ENCODE results near the gene SLC25A11.
A peak's percentile ranks its signal among the peaks of the same experiment; 100 is the strongest.

SLC25A11 gene

DNA sequence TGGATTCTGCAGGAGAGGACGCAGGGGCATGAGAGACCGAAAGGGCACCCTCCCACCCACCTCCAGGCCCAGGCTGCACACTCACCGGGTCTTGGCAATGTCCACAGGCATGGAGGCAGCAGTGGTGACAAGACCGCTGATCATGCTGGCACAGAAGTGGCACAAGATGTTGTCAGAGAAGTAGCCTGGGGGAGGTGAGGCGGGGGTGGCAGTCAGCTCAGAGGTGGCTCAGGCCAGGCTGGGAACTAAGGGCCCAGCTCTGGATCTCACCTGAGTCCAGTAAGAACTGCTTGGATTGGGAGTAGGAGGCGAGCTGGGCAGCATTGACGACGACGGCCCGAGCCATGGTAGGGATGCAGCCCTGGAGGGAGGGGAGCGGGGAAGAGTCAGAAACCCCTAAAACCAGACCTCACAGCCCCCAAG lies 1.8 kb downstream of the SLC25A11 start:
- peaks cover 38% of the 10 kb centered on the region; the same call in 1 of the 2 replicates for H4K20me1 ChIP-seq (ENCODE audit: insufficient read depth, low read length)
- TF ChIP-seq, protein P1, sequence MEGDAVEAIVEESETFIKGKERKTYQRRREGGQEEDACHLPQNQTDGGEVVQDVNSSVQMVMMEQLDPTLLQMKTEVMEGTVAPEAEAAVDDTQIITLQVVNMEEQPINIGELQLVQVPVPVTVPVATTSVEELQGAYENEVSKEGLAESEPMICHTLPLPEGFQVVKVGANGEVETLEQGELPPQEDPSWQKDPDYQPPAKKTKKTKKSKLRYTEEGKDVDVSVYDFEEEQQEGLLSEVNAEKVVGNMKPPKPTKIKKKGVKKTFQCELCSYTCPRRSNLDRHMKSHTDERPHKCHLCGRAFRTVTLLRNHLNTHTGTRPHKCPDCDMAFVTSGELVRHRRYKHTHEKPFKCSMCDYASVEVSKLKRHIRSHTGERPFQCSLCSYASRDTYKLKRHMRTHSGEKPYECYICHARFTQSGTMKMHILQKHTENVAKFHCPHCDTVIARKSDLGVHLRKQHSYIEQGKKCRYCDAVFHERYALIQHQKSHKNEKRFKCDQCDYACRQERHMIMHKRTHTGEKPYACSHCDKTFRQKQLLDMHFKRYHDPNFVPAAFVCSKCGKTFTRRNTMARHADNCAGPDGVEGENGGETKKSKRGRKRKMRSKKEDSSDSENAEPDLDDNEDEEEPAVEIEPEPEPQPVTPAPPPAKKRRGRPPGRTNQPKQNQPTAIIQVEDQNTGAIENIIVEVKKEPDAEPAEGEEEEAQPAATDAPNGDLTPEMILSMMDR (IDR thresholded peaks at IDR 0.05; ENCODE audit: borderline replicate concordance, extremely low read depth, low read length, poor library complexity, severe bottlenecking), result no peak
- no peak for TF ChIP-seq EZH2 (IDR thresholded peaks at IDR 0.05; ENCODE audit: borderline replicate concordance, low read depth, low read length, severe bottlenecking)
- peak overlapping the region; percentile 82 for H3K9ac ChIP-seq (ENCODE audit: low read depth, low read length)
- H3K79me2 ChIP-seq (ENCODE audit: insufficient read depth, low read length), result peaks cover 45% of the 10 kb centered on the region
- H2AFZ ChIP-seq (ENCODE audit: low read depth, low read length), result no peak overlapping the region
- H3K27ac ChIP-seq (ENCODE audit: low read length), result no peak overlapping the region; the same call in 1 of the 2 replicates
- H3K27me3 ChIP-seq (ENCODE audit: insufficient read depth, low read length, poor library complexity), result no peaks in the 10 kb centered on the region
- peaks cover 38% of the 10 kb centered on the region for H3K4me1 ChIP-seq (ENCODE audit: insufficient read depth, low read length)
- peak overlapping the region; percentile 83 for H3K4me2 ChIP-seq (ENCODE audit: insufficient read depth, low read length)
- H3K4me3 ChIP-seq (ENCODE audit: low read depth in 1 of 2, low read length in 2 of 2), result peak overlapping the region in 1 of 2 experiments; percentile 77; a peak in 1 of 4 replicates
- no peak for DNase-seq
- H3K9me3 ChIP-seq (ENCODE audit: insufficient read depth, low read length, severe bottlenecking), result no peaks in the 10 kb centered on the region
- ATAC-seq (ENCODE audit: insufficient read depth, low read depth), result no peak
- H3K36me3 ChIP-seq (ENCODE audit: insufficient read depth, low read length), result peaks cover 45% of the 10 kb centered on the region

DNA sequence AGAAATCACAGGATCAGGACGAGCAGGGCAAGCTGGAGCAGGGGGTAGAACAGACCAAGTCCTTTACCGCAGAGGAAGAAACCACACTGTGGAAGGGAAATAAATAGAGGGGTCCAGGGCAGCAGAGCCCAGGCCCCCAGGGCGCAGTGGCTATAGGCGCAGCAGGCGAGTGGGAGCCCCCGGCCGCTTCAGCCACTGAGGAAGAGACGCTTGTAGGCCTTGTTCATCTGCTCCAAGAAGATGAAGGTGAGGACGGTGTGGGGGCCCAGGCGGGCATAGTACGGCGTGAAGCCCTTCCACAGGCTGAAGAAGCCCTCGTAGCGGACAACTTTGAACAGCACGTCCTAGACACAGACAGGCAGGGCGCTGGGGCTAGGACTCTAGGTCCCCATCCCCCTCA lies 2.3 kb downstream of the SLC25A11 start:
- peaks cover 33% of the 10 kb centered on the region; the same call in 1 of the 2 replicates for H4K20me1 ChIP-seq (ENCODE audit: insufficient read depth, low read length)
- DNase-seq (no peak), ATAC-seq (ENCODE audit: insufficient read depth, low read depth) (no peak)
- no peak overlapping the region for H2AFZ ChIP-seq (ENCODE audit: low read depth, low read length)
- H3K36me3 ChIP-seq (ENCODE audit: insufficient read depth, low read length), result peaks cover 40% of the 10 kb centered on the region
- H3K4me3 ChIP-seq (ENCODE audit: low read depth in 1 of 2, low read length in 2 of 2), result no peak overlapping the region
- H3K4me1 ChIP-seq (ENCODE audit: insufficient read depth, low read length), result peaks cover 32% of the 10 kb centered on the region
- no peaks in the 10 kb centered on the region for H3K27me3 ChIP-seq (ENCODE audit: insufficient read depth, low read length, poor library complexity)
- no peak overlapping the region for H3K27ac ChIP-seq (ENCODE audit: low read length)
- 0 out of 2 replicates have a peak overlapping the region, but pooled peaks have one; percentile 82 for H3K9ac ChIP-seq (ENCODE audit: low read depth, low read length)
- H3K9me3 ChIP-seq (ENCODE audit: insufficient read depth, low read length, severe bottlenecking), result no peaks in the 10 kb centered on the region
- H3K4me2 ChIP-seq (ENCODE audit: insufficient read depth, low read length), result no peak overlapping the region
- peaks cover 40% of the 10 kb centered on the region for H3K79me2 ChIP-seq (ENCODE audit: insufficient read depth, low read length)
- TF ChIP-seq, protein P1 (IDR thresholded peaks at IDR 0.05; ENCODE audit: borderline replicate concordance, extremely low read depth, low read length, poor library complexity, severe bottlenecking), result no peak
- no peak for TF ChIP-seq EZH2 (IDR thresholded peaks at IDR 0.05; ENCODE audit: borderline replicate concordance, low read depth, low read length, severe bottlenecking)

DNA sequence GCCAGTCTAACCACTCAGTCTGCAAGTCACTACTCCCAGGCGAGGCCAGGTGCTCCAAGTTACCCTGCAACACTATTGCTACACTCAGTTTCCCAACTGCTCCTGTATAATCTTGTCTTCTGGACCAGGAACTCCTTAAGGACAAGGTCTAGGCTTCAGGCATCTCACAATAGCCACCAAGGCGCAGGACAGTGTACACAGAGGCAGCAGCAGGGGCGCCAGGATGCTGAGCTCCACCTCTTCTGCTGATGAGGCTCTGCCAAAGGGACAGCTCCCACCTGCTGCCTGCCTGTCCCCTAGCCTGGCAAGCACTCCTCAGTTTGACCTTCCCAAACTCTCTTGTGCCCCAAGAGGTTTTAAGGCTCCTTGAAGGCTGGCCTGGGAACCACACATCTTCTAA lies 3.4 kb downstream of the SLC25A11 start:
- DNase-seq (no peak), ATAC-seq (ENCODE audit: insufficient read depth, low read depth) (no peak)
- peaks cover 29% of the 10 kb centered on the region for H3K79me2 ChIP-seq (ENCODE audit: insufficient read depth, low read length)
- H3K27me3 ChIP-seq (ENCODE audit: insufficient read depth, low read length, poor library complexity), result no peaks in the 10 kb centered on the region
- H3K36me3 ChIP-seq (ENCODE audit: insufficient read depth, low read length), result peaks cover 29% of the 10 kb centered on the region
- H3K4me1 ChIP-seq (ENCODE audit: insufficient read depth, low read length), result peaks cover 21% of the 10 kb centered on the region
- peaks cover 25% of the 10 kb centered on the region; the same call in 1 of the 2 replicates for H4K20me1 ChIP-seq (ENCODE audit: insufficient read depth, low read length)
- H3K4me3 ChIP-seq (ENCODE audit: low read depth in 1 of 2, low read length in 2 of 2), result no peak overlapping the region
- H3K9ac ChIP-seq (ENCODE audit: low read depth, low read length), result no peak overlapping the region
- no peak overlapping the region for H3K27ac ChIP-seq (ENCODE audit: low read length)
- no peak for TF ChIP-seq EZH2 (IDR thresholded peaks at IDR 0.05; ENCODE audit: borderline replicate concordance, low read depth, low read length, severe bottlenecking)
- TF ChIP-seq, protein P1 (IDR thresholded peaks at IDR 0.05; ENCODE audit: borderline replicate concordance, extremely low read depth, low read length, poor library complexity, severe bottlenecking), result no peak
- no peak overlapping the region for H3K4me2 ChIP-seq (ENCODE audit: insufficient read depth, low read length)
- no peak overlapping the region for H2AFZ ChIP-seq (ENCODE audit: low read depth, low read length)
- no peaks in the 10 kb centered on the region for H3K9me3 ChIP-seq (ENCODE audit: insufficient read depth, low read length, severe bottlenecking)

Measured in DND-41 (cell line).